Kasumi-1 (cell line): ENCODE measurements around the gene TRPM7.
"Not testable (repeated sequence)": the region's sequence is repeated elsewhere in the genome, so short reads cannot be mapped to it uniquely, and the experiment has no call there.

ENCODE experiments used
- DNase-seq, 2 experiments: peaks; one replicate each; lab custom pipeline; 2025; lab: John Stamatoyannopoulos, UW

TRPM7 gene

GRCh38 chr15:50655555-50655954 lies 31.0 kb downstream of the TRPM7 start:
- DNase-seq = no peak

GRCh38 chr15:50653156-50653743 lies 33.3 kb downstream of the TRPM7 start:
- DNase-seq = no peak

DNA sequence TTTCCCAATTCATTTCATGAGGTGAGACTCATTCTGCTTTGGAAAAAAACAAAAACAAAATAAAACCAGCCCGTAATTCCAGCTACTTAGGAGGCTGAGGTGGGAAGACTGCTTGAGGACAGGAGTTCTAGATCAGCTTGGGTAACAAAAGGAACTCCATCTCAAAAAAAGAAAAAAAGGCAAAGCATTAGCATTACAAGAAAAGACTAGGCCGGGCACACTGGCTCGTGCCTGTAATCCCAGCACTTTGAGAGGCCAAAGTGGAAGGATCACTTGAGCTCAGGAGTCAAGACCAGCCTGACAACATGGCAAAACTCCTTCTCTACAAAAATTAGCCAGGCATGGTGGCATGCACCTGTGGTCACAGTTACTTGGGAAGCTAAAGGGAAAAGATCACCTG lies 33.9 kb downstream of the TRPM7 start:
- DNase-seq = no peak

DNA sequence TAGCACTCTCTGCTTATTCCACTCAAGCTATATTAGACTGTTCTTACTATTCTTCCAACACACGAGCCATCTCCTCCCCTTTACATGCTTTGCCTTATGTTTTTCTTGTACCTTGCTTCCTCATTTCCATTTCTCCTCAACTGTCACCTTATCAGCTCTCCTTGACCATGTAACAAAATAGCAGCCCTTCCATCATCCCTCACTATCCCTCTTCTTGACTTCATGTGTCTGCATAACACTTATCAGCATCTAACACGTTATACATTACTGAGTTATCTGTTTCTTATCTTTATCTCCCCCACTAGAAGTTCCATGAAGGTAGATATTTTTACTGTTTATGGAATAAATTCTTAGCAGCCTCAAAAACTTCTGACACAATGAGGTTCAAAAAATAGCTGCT lies 45.3 kb downstream of the TRPM7 start:
- DNase-seq = no peak

- DNase-seq = no peak
Measured at GRCh38 chr15:50636146-50636545, 50.5 kb downstream of the TRPM7 start.

DNA sequence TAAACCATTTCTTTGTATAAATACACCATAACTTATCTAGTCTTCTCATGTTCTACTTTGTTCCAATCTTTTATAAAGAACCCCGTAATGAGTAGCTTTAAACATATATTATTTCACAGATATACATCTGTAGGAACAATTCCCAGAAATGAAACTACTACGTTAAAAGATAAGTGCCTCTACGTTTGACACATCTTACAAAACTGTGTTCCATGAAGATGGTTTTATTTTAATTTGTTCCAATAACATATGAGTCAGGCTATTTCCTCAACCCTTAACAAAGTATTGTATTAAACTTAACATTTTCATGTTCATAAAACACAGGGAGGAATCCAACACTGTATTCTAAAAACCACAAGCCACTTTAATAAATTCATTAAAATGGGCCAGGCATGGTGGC lies 52.9 kb downstream of the TRPM7 start:
- DNase-seq = no peak

DNA sequence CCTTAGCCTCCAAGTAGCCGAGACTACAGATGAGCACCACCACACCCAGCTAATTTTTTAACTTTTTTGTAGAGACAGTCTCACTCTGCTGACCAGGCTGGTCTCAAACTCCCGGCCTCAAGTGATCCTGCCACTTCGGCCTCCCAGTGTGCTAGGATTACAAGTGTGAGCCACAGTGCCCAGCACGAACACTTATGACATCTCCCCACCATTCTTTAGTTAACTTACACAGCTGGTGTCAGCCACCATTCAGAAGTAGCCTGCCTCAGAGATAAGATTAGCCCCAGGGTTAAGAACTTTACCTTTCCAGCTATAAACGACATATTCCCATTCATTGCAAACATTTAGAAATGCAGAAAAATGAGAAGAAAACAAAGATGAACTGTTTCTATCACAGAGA lies 58.2 kb downstream of the TRPM7 start:
- no peak for DNase-seq

- no peak for DNase-seq
Measured at GRCh38 chr15:50627351-50628055, 59.1 kb downstream of the TRPM7 start.

DNA sequence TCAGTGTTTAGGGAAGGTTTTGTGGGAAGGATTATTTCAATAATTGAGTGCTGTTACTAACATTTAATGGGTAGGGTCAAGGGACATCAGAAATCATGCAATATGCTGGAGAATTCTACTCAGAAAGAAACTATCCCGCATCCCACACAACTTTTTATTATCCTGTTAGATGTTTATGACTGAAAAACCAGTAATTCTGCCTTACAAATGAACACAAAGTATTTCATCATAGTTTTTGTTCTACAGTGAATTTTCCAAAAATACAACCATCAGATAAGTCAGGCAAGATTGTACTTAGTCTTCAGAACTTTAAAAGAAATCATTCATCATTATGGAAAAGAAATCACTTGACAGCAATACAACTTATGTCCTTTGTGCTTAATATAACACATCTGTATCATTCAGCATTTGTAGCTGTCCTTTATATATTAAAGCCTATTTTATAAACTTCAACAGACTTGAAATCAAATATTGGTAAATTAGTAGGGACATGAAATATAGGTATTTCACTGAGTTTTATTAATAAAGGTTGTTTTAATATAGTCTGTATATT lies 61.9 kb downstream of the TRPM7 start:
- no peak for DNase-seq

- peak; percentile 41 to 42 for DNase-seq
Measured at GRCh38 chr15:50622361-50622943, 64.1 kb downstream of the TRPM7 start.

GRCh38 chr15:50616960-50617359 lies 69.6 kb downstream of the TRPM7 start:
- not testable (repeated sequence) for DNase-seq

DNA sequence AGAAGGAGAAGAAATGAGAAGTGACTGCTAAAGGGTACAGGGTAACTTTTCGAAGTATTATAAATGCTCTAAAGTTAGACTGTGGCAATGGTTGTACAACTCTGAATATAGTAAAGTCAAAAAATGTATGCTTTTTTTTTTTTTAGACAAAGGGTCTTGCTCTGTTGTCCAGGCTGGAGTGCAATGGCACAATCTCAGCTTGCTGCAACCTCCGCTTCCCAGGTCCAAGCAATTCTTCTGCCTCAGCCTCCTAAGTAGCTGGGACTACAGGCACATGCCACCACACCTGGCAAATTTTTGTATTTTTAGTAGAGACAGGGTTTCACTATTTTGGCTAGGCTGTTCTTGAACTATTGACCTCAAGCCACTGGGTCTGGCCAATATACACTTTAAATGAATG lies 70.0 kb downstream of the TRPM7 start:
- DNase-seq = not testable (repeated sequence)

- DNase-seq = no peak
Measured at GRCh38 chr15:50613600-50613999, 73.0 kb downstream of the TRPM7 start.

DNA sequence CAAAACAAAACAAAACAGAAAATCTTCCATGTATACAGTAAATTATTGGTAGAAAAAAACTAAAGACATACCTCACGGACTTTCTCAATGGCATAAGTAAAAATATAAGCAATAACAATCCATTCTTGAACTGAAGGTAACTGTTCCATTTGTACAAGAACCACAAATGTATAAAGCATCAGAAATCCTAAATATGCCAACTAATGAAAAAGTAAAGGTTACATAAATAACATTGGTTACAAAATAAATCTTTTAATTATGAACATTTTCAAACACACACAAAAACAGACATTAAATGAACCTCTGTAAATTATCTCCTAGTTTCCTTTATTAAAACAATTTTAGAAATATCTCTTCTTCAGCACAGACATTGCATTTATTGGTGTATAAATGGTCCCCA lies 79.5 kb downstream of the TRPM7 start:
- no peak for DNase-seq

DNA sequence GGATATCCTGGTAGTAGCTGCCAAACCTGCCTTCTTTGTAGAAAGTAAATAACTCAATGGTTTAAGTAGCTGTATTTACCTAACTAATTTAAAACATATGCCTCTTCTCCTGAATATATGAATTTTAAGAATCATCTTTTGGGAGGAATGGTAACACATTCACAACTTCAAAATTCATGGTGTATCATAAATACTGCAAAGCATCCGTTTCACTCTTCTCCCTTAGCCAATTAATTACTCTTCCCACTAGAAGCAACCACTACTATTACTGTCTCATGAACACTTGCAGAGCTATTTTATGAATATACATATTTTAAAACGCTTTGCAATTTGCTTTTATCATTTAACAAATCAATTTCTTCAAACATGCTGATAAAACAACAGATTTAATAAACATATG lies 81.1 kb downstream of the TRPM7 start:
- no peak for DNase-seq

- DNase-seq = not testable (repeated sequence)
Measured at GRCh38 chr15:50602028-50602427, 84.6 kb downstream of the TRPM7 start.

DNA sequence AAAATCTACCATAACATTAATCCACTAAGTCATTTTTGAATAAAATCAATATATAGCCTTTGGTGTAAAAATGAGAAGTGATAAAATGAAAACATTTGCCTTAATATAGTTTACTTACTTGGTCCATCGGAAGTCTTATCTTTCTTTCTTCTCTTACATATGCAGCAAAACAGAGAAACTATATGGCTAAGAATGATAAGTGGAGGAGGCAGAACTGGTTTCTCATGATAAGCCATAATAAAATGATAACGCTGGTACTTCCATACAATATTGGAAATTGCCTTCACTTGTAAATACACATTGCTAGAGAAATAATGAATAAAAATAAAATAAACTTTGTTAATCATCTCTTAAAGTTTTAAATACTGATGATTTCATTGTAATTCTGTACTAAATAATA lies 92.3 kb downstream of the TRPM7 start:
- no peak for DNase-seq

GRCh38 chr15:50593761-50594160 lies 92.8 kb downstream of the TRPM7 start:
- no peak for DNase-seq

- no peak for DNase-seq
Measured at GRCh38 chr15:50590288-50590687, 96.3 kb downstream of the TRPM7 start.

GRCh38 chr15:50577492-50577891 lies 109.1 kb downstream of the TRPM7 start:
- DNase-seq = no peak

GRCh38 chr15:50576166-50576565 lies 110.4 kb downstream of the TRPM7 start:
- DNase-seq = no peak

GRCh38 chr15:50573842-50574241 lies 112.8 kb downstream of the TRPM7 start:
- not testable (repeated sequence) for DNase-seq

- DNase-seq = no peak
Measured at GRCh38 chr15:50563756-50564155, 122.8 kb downstream of the TRPM7 start.
